Stimulated activated CD8-positive, alpha-beta memory T cell treated with anti-CD3 and anti-CD28 coated beads, Interleukin-2, amount 100 ng/mL, for 1 hour (primary cell): ENCODE measurements around the gene NKAIN2.
"Not testable (repeated sequence)": the region's sequence is repeated elsewhere in the genome, so short reads cannot be mapped to it uniquely, and the experiment has no call there.

Source experiments
- DNase-seq, 2 donors: peaks; one replicate each; pipeline ENCODE4 v3.0.0-alpha.2; 2020; ENCODE audit warnings: low read depth in 2 of 2

Gene NKAIN2

DNA sequence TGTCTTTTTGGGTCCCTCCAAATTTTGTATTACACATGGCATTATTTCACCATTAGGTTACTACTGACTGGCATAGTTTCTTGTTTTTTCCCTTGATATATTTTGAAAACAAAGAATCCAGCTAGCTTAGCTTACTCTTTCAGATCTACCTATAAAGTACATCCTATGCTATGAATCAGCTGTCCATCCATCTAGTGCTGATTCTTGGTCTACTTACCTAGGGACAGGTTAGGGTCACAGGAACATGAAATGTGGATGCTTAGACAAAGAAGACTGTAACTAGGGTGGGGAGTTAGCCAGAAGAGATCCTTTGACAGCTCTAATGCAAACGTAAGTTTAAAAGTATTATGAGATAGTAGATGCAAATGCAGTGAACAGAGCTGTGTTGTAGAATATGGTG lies 91.7 kb downstream of the NKAIN2 start:
- no peak for DNase-seq

DNA sequence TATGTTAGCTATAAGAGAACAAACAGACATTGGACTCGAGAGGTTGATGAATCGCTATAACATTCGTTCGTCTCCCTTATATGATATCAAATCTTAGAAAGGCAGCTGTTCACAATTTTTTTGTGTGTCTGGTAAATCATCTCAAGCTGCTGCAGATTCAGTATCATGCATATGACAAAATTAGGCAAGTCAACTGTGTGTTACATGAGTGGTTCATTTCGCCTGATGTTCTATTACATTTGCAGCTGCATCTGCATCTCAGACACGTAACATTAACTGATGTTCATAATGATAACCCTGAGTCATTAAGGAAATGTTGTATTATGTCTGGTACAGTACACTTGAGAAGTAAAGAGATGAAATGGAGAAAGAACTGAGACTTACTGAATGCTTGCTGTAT lies 92.1 kb downstream of the NKAIN2 start:
- DNase-seq: no peak

GRCh38 chr6:123896869-123897268 lies 93.2 kb downstream of the NKAIN2 start:
- no peak for DNase-seq

- DNase-seq: no peak
These were observed 94.3 kb downstream of the NKAIN2 start for GRCh38 chr6:123897965-123898364.

GRCh38 chr6:123898665-123899064 lies 95.0 kb downstream of the NKAIN2 start:
- no peak for DNase-seq

GRCh38 chr6:123899745-123900144 lies 96.1 kb downstream of the NKAIN2 start:
- DNase-seq: no peak

GRCh38 chr6:123901436-123901835 lies 97.8 kb downstream of the NKAIN2 start:
- DNase-seq: no peak

GRCh38 chr6:123902738-123903313 lies 99.2 kb downstream of the NKAIN2 start:
- no peak for DNase-seq

DNA sequence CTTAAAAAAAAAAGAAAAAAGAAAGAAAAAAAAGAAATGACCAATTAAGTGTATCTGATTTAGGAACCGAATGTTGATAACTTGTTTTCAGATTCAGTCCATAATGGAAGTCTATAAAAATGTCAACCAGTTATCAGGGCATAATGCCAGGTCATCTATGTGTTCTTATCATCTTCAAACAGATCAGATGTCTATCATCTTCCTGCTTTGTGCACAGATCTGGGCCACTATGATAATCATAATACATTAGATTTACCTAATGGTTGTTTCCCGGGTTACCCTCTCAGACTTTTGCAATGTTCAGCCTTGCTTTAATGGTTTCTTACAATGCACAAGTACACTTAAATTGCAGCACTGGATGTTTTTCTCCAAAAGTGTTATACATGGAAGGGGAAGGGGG lies 100.6 kb downstream of the NKAIN2 start:
- DNase-seq: no peak

DNA sequence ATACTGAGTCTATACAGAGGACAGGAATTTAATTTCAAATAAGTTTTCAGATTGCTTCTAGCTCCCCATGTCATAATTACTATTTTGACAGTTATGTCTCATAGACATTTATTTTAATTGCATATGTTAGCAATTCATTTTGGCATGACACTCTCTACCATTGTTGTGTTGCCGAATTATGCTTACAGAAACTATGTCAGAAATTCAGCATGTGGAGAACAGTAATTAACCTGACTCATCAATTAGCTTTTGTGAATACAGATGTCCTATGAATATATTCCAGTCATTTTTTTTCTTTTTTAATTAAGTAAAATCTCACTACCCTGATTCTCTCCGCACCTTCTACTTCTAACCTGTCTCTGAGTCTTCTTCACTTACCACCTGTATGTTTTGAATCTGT lies 105.1 kb downstream of the NKAIN2 start:
- no peak for DNase-seq

DNA sequence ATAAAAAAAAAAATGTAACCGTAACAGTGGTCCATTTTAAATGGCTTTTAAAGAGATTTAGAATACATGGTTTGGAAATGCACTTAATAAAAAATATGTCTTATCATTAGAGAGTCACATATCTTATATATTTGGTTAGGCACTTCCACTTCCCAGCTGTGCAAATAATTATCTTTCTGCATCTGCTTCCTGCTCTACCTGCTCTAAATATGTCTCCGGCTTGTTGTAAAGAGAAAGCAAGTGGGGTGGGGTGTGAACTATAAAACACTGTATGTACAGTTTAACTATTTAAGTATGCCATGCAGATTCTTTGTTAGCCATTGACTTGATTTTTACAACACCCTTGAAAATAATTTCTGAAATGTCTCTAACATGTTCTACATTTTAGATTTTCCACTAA lies 106.3 kb downstream of the NKAIN2 start:
- no peak for DNase-seq

- DNase-seq: no peak
These were observed 110.2 kb downstream of the NKAIN2 start for GRCh38 chr6:123913863-123914262.

- not testable (repeated sequence) for DNase-seq
These were observed 119.7 kb downstream of the NKAIN2 start for GRCh38 chr6:123923379-123923778.

DNA sequence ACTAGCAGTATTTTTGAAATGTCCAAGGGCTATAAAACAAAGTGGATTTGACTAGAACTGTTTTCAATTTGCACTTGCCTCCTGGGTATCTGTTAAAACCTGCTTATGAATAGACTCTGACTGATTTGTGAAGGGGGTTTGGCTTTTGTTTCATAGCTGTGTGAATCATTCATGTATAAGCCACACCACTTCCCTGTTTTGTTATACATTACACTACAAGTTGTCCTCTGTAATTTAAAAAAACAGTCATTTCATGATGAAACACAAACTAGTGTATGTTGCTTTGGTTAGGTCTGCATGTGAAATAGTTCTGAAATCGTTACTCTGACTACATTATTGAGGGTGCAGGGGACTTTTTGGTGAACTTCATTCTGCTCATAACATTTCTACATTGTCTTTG lies 121.7 kb downstream of the NKAIN2 start:
- no peak for DNase-seq

GRCh38 chr6:123925842-123926399 lies 122.3 kb downstream of the NKAIN2 start:
- DNase-seq: no peak

- no peak for DNase-seq
These were observed 124.9 kb downstream of the NKAIN2 start for GRCh38 chr6:123928529-123928928.

DNA sequence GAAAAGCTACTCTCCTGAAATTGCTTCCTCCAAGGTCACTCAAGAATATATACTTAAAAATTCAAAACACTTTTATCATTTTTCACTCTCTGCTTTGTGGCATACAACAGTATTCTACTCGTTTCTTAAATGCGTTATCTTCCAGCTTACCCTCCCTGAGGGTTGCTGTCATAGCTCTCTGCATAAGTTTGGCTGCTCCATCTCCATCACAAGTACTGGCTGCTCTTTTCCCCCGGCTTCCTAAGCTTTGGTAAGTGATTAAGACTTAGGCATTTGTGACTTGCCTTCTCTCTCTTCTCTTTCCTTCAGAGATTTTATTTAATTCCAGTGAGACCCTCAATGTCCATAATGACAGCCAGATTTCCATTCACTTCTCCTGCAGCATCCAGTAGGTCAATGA lies 128.3 kb downstream of the NKAIN2 start:
- DNase-seq: no peak

GRCh38 chr6:123940551-123940950 lies 136.9 kb downstream of the NKAIN2 start:
- DNase-seq: no peak

DNA sequence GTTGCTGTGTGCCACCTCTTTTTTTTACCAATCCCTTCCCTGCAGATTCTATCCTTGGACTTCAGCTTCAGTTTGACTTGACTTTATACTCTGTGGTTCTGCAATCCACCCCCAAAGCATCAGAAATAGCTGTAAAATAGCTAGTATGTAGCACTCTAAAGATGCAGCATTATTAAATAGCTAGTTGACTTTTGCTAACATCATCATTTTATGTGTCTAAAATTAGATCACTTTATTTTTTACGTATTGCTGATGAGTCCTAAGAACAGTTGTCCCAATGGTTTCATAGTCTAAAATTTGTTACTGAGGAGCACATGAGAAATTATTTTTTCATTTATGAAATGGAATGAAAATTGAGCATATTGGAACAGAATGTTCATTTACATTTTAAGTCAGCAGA lies 138.2 kb downstream of the NKAIN2 start:
- DNase-seq: no peak

- DNase-seq: no peak
These were observed 141.7 kb downstream of the NKAIN2 start for GRCh38 chr6:123945386-123945785.

GRCh38 chr6:123953920-123954319 lies 150.3 kb downstream of the NKAIN2 start:
- no peak for DNase-seq

GRCh38 chr6:123956492-123957139 lies 153.0 kb downstream of the NKAIN2 start:
- no peak for DNase-seq

DNA sequence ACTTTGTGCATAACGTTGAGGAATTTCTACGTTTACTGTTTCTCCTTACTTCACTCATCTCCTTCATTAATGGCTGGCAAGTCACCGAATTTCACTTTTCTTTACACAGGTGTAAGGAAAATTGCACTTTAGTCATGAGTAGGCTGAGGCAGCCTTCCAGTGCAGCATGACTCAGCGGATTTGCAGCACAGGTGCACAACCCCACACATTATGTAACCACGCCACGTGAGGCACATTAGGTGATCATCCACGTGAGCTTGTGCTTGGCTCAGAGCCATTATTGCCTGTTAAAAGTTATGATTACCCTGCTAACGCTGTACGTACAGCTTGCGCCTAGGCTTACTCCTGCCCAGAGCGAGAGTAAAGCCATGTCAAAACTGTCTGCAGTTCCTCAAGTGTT lies 158.8 kb downstream of the NKAIN2 start:
- no peak for DNase-seq

DNA sequence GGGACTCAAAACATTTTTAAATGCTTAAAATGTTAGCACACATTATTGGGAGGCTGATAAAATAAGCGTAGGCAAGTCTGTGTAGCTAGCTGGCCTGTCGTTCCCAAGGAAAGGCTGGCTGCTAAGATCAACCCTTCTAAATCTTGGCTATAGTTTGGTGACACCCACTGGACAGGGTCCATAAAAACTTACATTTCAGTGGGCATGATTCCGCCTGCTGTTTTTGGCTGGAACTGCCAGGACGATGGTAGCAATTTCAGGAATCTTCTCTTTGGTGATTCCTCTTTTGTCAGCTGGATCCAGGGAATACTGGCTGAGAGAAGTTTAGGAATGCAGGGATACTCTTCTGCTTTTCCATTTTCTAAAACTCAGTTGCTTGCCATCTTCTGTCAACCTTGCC lies 162.2 kb downstream of the NKAIN2 start:
- DNase-seq: no peak
